ENCODE measurements around the gene PCDH9. TPM values are rescaled to one million over a fixed set of nuclear protein-coding genes. Genes with fewer than 3 reads are reported as not detected.

Gene PCDH9
- total and polyA plus RNA-seq, 10 donors = 0.24 to 8.1 (median 3.8) TPM

DNA sequence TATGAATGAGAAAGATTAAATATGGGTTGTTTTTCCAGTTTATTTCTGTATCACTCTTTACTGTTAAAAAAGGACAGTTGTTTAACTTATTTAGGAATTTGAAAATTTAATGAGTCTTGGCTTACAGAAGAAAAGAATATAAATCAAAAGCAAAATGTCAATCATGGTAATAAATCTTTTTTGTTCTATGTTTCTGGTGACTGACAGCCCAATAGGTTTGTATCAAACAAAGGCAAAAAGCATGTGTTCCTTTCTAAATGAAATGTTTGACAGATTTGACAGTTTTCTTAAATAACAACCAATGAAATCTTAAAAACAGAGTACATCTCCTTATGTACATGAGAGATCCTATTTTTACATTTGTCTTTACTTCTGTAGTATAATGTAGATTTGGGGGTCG is 11.0 kb downstream of the PCDH9 start:
- Histone ChIP-seq H3K27ac (no peak overlapping the region), H3K4me3 (no peak overlapping the region), H3K9me3 (no peaks in the 10 kb centered on the region), H3K27me3 (replicated peaks in 1 of 7) (no peaks in the 10 kb centered on the region), H3K4me1 (peaks cover 0 to 19% (median 1%) of the 10 kb centered on the region in 6 donors), H3K36me3 (no peaks in the 10 kb centered on the region)
- WGBS, 5 donors = 78 to 93% (median 87%) methylated on average over 1 of the region's 1 CpG
- DNase-seq = no peak
- intact Hi-C loops (cut with DNase I; ENCODE audit: low total_unique reads) = no loop called here
- TF ChIP-seq, protein P1, sequence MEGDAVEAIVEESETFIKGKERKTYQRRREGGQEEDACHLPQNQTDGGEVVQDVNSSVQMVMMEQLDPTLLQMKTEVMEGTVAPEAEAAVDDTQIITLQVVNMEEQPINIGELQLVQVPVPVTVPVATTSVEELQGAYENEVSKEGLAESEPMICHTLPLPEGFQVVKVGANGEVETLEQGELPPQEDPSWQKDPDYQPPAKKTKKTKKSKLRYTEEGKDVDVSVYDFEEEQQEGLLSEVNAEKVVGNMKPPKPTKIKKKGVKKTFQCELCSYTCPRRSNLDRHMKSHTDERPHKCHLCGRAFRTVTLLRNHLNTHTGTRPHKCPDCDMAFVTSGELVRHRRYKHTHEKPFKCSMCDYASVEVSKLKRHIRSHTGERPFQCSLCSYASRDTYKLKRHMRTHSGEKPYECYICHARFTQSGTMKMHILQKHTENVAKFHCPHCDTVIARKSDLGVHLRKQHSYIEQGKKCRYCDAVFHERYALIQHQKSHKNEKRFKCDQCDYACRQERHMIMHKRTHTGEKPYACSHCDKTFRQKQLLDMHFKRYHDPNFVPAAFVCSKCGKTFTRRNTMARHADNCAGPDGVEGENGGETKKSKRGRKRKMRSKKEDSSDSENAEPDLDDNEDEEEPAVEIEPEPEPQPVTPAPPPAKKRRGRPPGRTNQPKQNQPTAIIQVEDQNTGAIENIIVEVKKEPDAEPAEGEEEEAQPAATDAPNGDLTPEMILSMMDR (IDR thresholded peaks at IDR 0.05 in 8 of 11, conservative IDR thresholded peaks at IDR 0.05 in 3 of 11) = no peak
- TF ChIP-seq POLR2AphosphoS5 (IDR thresholded peaks at IDR 0.05) (no peak), POLR2A (IDR thresholded peaks at IDR 0.05) (no peak)

DNA sequence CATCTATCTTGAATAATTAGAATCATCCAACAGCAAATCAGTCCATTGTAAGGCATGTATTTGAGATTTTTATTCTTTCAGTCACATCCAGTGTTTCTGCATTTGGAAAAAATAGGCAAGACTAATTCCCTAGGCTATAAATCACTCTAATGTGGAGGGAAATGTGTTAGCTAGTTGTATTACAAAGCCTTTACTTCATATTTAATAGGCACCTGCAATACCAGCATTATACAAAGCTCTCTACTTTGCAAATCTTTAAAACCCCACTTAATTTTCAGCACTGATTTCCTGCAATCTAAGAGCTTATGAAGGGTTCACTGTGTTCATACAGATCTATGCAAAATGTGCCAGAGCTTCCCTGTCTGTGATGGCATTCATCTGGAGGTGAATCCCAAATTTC is 12.3 kb downstream of the PCDH9 start:
- Histone ChIP-seq H3K4me1 (peaks cover 0 to 8% (median 0%) of the 10 kb centered on the region in 6 donors), H3K27ac (no peak overlapping the region), H3K27me3 (replicated peaks in 1 of 7) (no peaks in the 10 kb centered on the region), H3K4me3 (no peak overlapping the region), H3K36me3 (no peaks in the 10 kb centered on the region), H3K9me3 (no peaks in the 10 kb centered on the region)
- intact Hi-C loops (cut with DNase I; ENCODE audit: low total_unique reads) = no loop called here
- TF ChIP-seq POLR2A (IDR thresholded peaks at IDR 0.05) (no peak), POLR2AphosphoS5 (IDR thresholded peaks at IDR 0.05) (no peak)
- TF ChIP-seq, protein P1 (IDR thresholded peaks at IDR 0.05 in 8 of 11, conservative IDR thresholded peaks at IDR 0.05 in 3 of 11) = no peak
- DNase-seq = no peak

DNA sequence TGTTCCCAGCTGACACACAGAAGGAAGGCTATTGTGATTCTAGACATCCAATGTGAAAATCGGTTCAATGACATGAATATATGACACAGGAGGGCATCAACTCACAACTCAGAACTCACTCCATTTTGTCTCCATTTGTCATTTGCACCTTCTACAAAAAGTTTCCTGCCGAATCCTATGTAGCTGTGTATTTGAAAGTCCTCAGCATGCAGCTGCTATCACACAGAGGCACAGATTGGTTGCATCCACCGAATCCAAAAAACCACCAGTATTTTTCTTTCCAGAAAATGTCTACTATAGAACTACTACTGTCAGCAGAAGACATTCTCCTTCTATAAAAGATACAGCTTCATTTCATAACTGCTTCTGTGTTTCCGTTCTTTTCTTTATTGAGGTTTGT is 13.3 kb downstream of the PCDH9 start:
- 80 to 93% (median 87%) methylated on average over 4 of the region's 4 CpGs for WGBS, 5 donors
- no peak for DNase-seq
- no peaks in the 10 kb centered on the region for H3K9me3 ChIP-seq
- H3K27ac ChIP-seq = no peak overlapping the region
- intact Hi-C loops (cut with DNase I; ENCODE audit: low total_unique reads) = no loop called here
- H3K36me3 ChIP-seq = no peaks in the 10 kb centered on the region
- H3K4me1 ChIP-seq = peaks cover 0 to 7% (median 0%) of the 10 kb centered on the region in 6 donors
- no peak overlapping the region for H3K4me3 ChIP-seq
- no peaks in the 10 kb centered on the region for H3K27me3 ChIP-seq (replicated peaks in 1 of 7)
- TF ChIP-seq, protein P1 (IDR thresholded peaks at IDR 0.05 in 8 of 11, conservative IDR thresholded peaks at IDR 0.05 in 3 of 11) = no peak
- TF ChIP-seq POLR2AphosphoS5 (IDR thresholded peaks at IDR 0.05) = no peak
- TF ChIP-seq POLR2A (IDR thresholded peaks at IDR 0.05) = no peak

DNA sequence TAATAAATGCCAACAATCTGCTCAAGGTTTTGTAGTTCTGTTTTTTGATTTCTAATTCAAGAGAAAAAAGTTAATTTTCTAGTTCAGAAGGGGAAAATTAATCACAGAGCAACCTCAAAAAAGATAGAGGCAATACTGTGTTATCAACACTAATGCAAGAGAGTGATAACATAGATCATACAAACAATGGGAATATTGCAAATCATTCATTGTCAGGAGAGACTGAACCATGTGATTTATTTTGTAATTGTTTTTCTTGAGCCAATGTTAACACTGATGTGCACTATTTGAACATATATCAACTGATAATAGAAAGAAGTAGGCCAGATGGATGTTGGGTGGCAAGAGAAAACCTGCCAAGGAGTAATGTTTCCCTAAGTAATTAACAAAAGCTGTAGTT is 19.9 kb downstream of the PCDH9 start:
- Histone ChIP-seq H3K36me3 (no peaks in the 10 kb centered on the region), H3K9me3 (no peaks in the 10 kb centered on the region), H3K4me1 (no peaks in the 10 kb centered on the region), H3K27me3 (replicated peaks in 1 of 7) (no peaks in the 10 kb centered on the region), H3K27ac (no peak overlapping the region), H3K4me3 (no peak overlapping the region)
- intact Hi-C loops (cut with DNase I; ENCODE audit: low total_unique reads) = no loop called here
- TF ChIP-seq POLR2A (IDR thresholded peaks at IDR 0.05) (no peak), POLR2AphosphoS5 (IDR thresholded peaks at IDR 0.05) (no peak)
- TF ChIP-seq, protein P1 (IDR thresholded peaks at IDR 0.05 in 8 of 11, conservative IDR thresholded peaks at IDR 0.05 in 3 of 11) = no peak
- no peak for DNase-seq
